HCT116 (cell line): ENCODE data around the gene DYDC2. TPM values are rescaled to one million over a fixed set of nuclear protein-coding genes. Genes with fewer than 3 reads are reported as not detected.

Experiments
- ATAC-seq: fragments of 200-7000 bp; cut with Tn5 transposase; 2 replicates; pipeline ENCODE4 v1.9.1; 2020; ENCODE audit warnings: mild to moderate bottlenecking, moderate library complexity
- BruUV-seq: library from RNA; stranded (reverse); fragments of 400-500 nt; replicated peaks from 2 replicates; lab custom pipeline; 2021; lab: Mats Ljungman, UMichigan
- CTCF ChIA-PET: fragments of 300-600 bp; sonication (Branson Sonifier 250); formaldehyde crosslinking; loops from one replicate; lab custom pipeline; 2021; ENCODE audit warnings: antibody characterized with exemption; lab: Charles Lee
- POLR2A ChIA-PET: fragments of 300-600, 350-600 bp; sonication (Branson Sonifier 250); formaldehyde crosslinking; loops from one replicate; lab custom pipeline; 2021; ENCODE audit warnings: antibody characterized with exemption; lab: Charles Lee
- RAD21 ChIA-PET, 2 experiments: fragments of 300-600 bp; sonication (Branson Sonifier 250); formaldehyde crosslinking; loops; one replicate each; lab custom pipeline; 2023; ENCODE audit warnings: low total read pairs in 2 of 2; ENCODE audit not compliant: uncharacterized antibody in 2 of 2, unreplicated experiment in 2 of 2, low non-redundant PET in 1 of 2; lab: Charles Lee
- DNase-seq: peaks from one replicate; pipeline ENCODE4 v3.0.0-alpha.2; 2010; ENCODE audit warnings: low read depth, low spot score
- H2AFZ ChIP-seq: fragments of 200-600 bp; shearing (Covaris generic), sonication (generic); 2 replicates; pipeline ENCODE4 v1.6.1; 2017; ENCODE audit warnings: low read depth, mixed run types, mixed read lengths, antibody characterized with exemption, low read length; ENCODE audit not compliant: poor library complexity, severe bottlenecking
- H3K27ac ChIP-seq: 2 replicates; pipeline ENCODE4 v1.5.1; 2012; ENCODE audit warnings: low read depth, low read length
- H3K27me3 ChIP-seq: fragments of 200-600 bp; sonication (generic); 2 replicates; pipeline ENCODE4 v1.6.1; 2016; ENCODE audit warnings: mixed run types, low read length, mixed read lengths; ENCODE audit not compliant: insufficient read depth
- H3K36me3 ChIP-seq, 2 experiments: fragments of 200-500 bp in 1 of 2; fragments of 200-600 bp in 1 of 2; sonication (Bioruptor generic) in 1 of 2; sonication (generic) in 1 of 2; 2 replicates each; pipeline versions ENCODE4 v1.5.1 to v1.6.1; 2014 to 2016; ENCODE audit warnings: low read length in 2 of 2, inconsistent platforms in 1 of 2, mixed read lengths in 1 of 2, mixed run types in 1 of 2; ENCODE audit not compliant: insufficient read depth in 2 of 2, control insufficient read depth in 1 of 2
- H3K4me1 ChIP-seq, 2 experiments: fragments of 200-600 bp in 1 of 2; sonication (generic) in 1 of 2; 2 replicates each; pipeline versions ENCODE4 v1.5.1 to v1.6.1; 2012 to 2017; ENCODE audit warnings: low read length in 2 of 2, inconsistent platforms in 1 of 2, mild to moderate bottlenecking in 1 of 2, mixed read lengths in 1 of 2, mixed run types in 1 of 2, moderate library complexity in 1 of 2; ENCODE audit not compliant: insufficient read depth in 2 of 2, control insufficient read depth in 1 of 2
- H3K4me2 ChIP-seq: fragments of 200-600 bp; sonication (generic); 2 replicates; pipeline ENCODE4 v1.6.1; 2017; ENCODE audit warnings: mixed run types, low read length, mixed read lengths
- H3K4me3 ChIP-seq, 2 experiments: fragments of 200-600 bp in 1 of 2; sonication (generic) in 1 of 2; replicated peaks in 1 of 2; 2 replicates each; pipeline ENCODE4 v1.5.1; 2011 to 2016; ENCODE audit warnings: low read length in 2 of 2, control low read depth in 1 of 2, low read depth in 1 of 2, mild to moderate bottlenecking in 1 of 2, mixed read lengths in 1 of 2, mixed run types in 1 of 2
- H3K79me2 ChIP-seq: fragments of 200-600 bp; sonication (generic); 2 replicates; pipeline ENCODE4 v1.6.1; 2017; ENCODE audit warnings: mild to moderate bottlenecking, mixed run types, low read length, moderate library complexity, mixed read lengths; ENCODE audit not compliant: insufficient read depth
- H3K9ac ChIP-seq: fragments of 200-600 bp; sonication (generic); 2 replicates; pipeline ENCODE4 v1.6.1; 2016; ENCODE audit warnings: low read length, mixed read lengths
- H3K9me2 ChIP-seq: fragments of 200-600 bp; sonication (generic), shearing (Covaris generic); 2 replicates; pipeline ENCODE4 v1.6.1; 2017; ENCODE audit warnings: mixed run types, mild to moderate bottlenecking, moderate library complexity; ENCODE audit not compliant: insufficient read depth
- H3K9me3 ChIP-seq, 2 experiments: fragments of 200-500 bp in 1 of 2; fragments of 200-600 bp in 1 of 2; sonication (Bioruptor generic) in 1 of 2; sonication (generic) in 1 of 2; 2 replicates each; pipeline ENCODE4 v1.6.1; 2014 to 2017; ENCODE audit warnings: low read length in 2 of 2, mixed read lengths in 2 of 2, inconsistent platforms in 1 of 2, low read depth in 1 of 2, mild to moderate bottlenecking in 1 of 2, mixed run types in 1 of 2, moderate library complexity in 1 of 2; ENCODE audit not compliant: control insufficient read depth in 1 of 2, insufficient read depth in 1 of 2
- H4K20me1 ChIP-seq: fragments of 200-600 bp; sonication (generic), shearing (Covaris generic); 2 replicates; pipeline ENCODE4 v1.6.1; 2017; ENCODE audit warnings: mixed run types, mild to moderate bottlenecking, moderate library complexity; ENCODE audit not compliant: insufficient read depth
- CEBPB ChIP-seq: IDR thresholded peaks from 2 replicates; pipeline ENCODE4 v1.6.1; 2012; ENCODE audit warnings: low read depth
- EGR1 ChIP-seq: IDR thresholded peaks from 2 replicates; pipeline ENCODE4 v1.6.1; 2012; ENCODE audit warnings: low read depth
- ELF1 ChIP-seq: IDR thresholded peaks from 2 replicates; pipeline ENCODE4 v1.6.1; 2012; ENCODE audit warnings: low read depth, borderline replicate concordance
- EZH2 ChIP-seq: fragments of 200-600 bp; sonication (generic); IDR thresholded peaks from 2 replicates; pipeline ENCODE4 v1.6.1; 2017; ENCODE audit warnings: antibody characterized with exemption, mixed run types
- EZH2phosphoT487 ChIP-seq: fragments of 200-600 bp; IDR thresholded peaks from 2 replicates; pipeline ENCODE4 v1.6.1; 2018; ENCODE audit warnings: antibody characterized with exemption, borderline replicate concordance
- FOSL1 ChIP-seq: IDR thresholded peaks from 2 replicates; pipeline ENCODE4 v1.6.1; 2012; ENCODE audit warnings: low read depth
- JUND ChIP-seq: IDR thresholded peaks from 2 replicates; pipeline ENCODE4 v1.6.1; 2012
- POLR2A ChIP-seq: IDR thresholded peaks from 2 replicates; pipeline ENCODE4 v1.7.0; 2011; ENCODE audit warnings: borderline replicate concordance; ENCODE audit not compliant: insufficient read depth, insufficient read length; ENCODE audit errors: extremely low read depth
- POLR2AphosphoS5 ChIP-seq: IDR thresholded peaks from 2 replicates; pipeline ENCODE4 v1.6.1; 2011; ENCODE audit warnings: mild to moderate bottlenecking, low read depth, low read length, moderate library complexity
- RAD21 ChIP-seq: IDR thresholded peaks from 2 replicates; pipeline ENCODE4 v1.6.1; 2012; ENCODE audit warnings: low read depth, mild to moderate bottlenecking
- SIN3A ChIP-seq: IDR thresholded peaks from 2 replicates; pipeline ENCODE4 v1.6.1; 2012; ENCODE audit warnings: low read depth
- SP1 ChIP-seq: IDR thresholded peaks from 2 replicates; pipeline ENCODE4 v1.6.1; 2012; ENCODE audit warnings: low read depth
- SRF ChIP-seq: IDR thresholded peaks from 2 replicates; pipeline ENCODE4 v1.6.1; 2012; ENCODE audit warnings: low read depth
- TCF7L2 ChIP-seq: IDR thresholded peaks from 2 replicates; pipeline ENCODE4 v1.7.0; 2011; ENCODE audit warnings: borderline replicate concordance, inconsistent platforms; ENCODE audit not compliant: insufficient read depth, insufficient read length; ENCODE audit errors: extremely low read depth
- YY1 ChIP-seq: IDR thresholded peaks from 2 replicates; pipeline ENCODE4 v1.6.1; 2011; ENCODE audit warnings: low read length, low read depth, moderate library complexity, mild to moderate bottlenecking; ENCODE audit not compliant: insufficient replicate concordance; ENCODE audit errors: extremely low read depth
- ZFX ChIP-seq: fragments of 450-650 bp; IDR thresholded peaks from 2 replicates; pipeline ENCODE4 v1.6.1; 2017
- ZNF274 ChIP-seq: fragments of 200-500 bp; sonication (Bioruptor generic); IDR thresholded peaks from 2 replicates; pipeline ENCODE4 v1.6.1; 2014; ENCODE audit warnings: mild to moderate bottlenecking, low read depth, low read length, inconsistent platforms
- intact Hi-C: fragments of 100-400 bp; cut with micrococcal nuclease; formaldehyde crosslinking; loops from 2 replicates; pipeline ENCODE4 v1.10.0; 2022
- total RNA-seq: library from RNA; stranded (reverse); gene quantifications from one replicate; pipeline ENCODE4 v1.2.1, GENCODE V29; 2021; ENCODE audit not compliant: unreplicated experiment
- TF ChIP-seq, protein P1 (sequence below), 3 experiments: fragments of 200-600 bp in 1 of 3; sonication (generic) in 1 of 3; IDR thresholded peaks in 2 of 3; conservative IDR thresholded peaks in 1 of 3; 2 replicates each; pipeline ENCODE4 v1.5.1; 2012 to 2017; ENCODE audit warnings: low read depth in 2 of 3, low read length in 2 of 3, antibody characterized with exemption in 1 of 3, borderline replicate concordance in 1 of 3, control low read depth in 1 of 3, mild to moderate bottlenecking in 1 of 3, mixed read lengths in 1 of 3, mixed run types in 1 of 3, moderate library complexity in 1 of 3; ENCODE audit not compliant: insufficient read depth in 1 of 3
- TF ChIP-seq, protein P2 (sequence below): IDR thresholded peaks from 2 replicates; pipeline ENCODE4 v1.6.1; 2011; ENCODE audit warnings: mild to moderate bottlenecking, low read length, moderate library complexity; ENCODE audit not compliant: insufficient replicate concordance; ENCODE audit errors: extremely low read depth
- TF ChIP-seq, protein P3 (sequence below): IDR thresholded peaks from 2 replicates; pipeline ENCODE4 v1.6.1; 2012
- TF ChIP-seq, protein P4 (sequence below): IDR thresholded peaks from 2 replicates; pipeline ENCODE4 v1.6.1; 2012

Gene DYDC2
- total RNA-seq, 1 experiment from 2014 or later, result not detected

DNA sequence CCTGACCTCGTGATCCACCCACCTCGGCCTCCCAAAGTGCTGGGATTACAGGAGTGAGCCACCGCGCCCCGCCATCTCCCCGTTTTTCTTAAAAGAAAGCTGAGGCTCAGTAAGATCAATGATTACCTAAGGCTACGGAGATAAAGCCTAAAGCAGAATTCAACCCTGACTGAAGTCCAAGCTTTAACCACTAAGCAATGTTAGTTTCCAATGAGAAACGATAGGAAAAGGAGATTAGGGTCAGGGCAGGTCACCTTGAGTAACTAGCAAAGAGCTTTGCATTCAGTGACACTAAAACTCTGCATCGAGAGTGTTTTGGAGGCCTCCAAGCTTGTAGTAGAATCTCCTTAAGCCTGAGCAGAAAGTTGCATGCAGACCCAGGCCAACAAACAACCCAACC, 34.2 kb downstream of the DYDC2 start (continued):
- TF ChIP-seq EGR1 (no peak), POLR2A (no peak), ZFX (no peak), CEBPB (no peak), JUND (no peak)

DNA sequence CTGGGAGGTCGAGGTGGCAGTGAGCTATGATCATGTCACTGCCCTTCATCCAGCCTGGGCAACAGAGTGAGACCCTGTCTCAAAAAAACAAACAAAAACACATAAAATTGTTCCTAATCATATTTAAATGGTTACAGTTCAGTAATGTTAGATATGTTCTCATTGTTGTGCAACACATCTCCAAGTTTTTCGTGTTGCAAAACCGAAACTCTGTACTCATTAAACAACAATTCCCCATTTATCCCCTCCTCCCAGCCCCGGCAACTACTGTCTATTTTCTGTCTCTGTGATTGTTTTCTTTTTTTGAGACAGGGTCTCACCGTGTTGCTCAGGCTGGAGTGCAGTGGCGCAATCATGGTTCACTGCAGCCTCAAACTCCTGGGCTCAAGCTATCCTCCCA, 35.7 kb downstream of the DYDC2 start:
- ATAC-seq, result no peak
- H2AFZ ChIP-seq, result no peak overlapping the region
- no TSS peak for BruUV-seq
- ChIA-PET POLR2A (no interaction called here), RAD21 (no interaction called here), CTCF (no interaction called here)
- no peaks in the 10 kb centered on the region for H4K20me1 ChIP-seq
- intact Hi-C loops, result no loop called here
- H3K4me2 ChIP-seq, result no peak overlapping the region
- no peaks in the 10 kb centered on the region for H3K79me2 ChIP-seq
- no peaks in the 10 kb centered on the region for H3K27me3 ChIP-seq
- H3K27ac ChIP-seq, result no peak overlapping the region
- no peaks in the 10 kb centered on the region for H3K9me3 ChIP-seq
- H3K9me2 ChIP-seq, result no peaks in the 10 kb centered on the region
- DNase-seq, result no peak
- no peaks in the 10 kb centered on the region for H3K4me1 ChIP-seq
- TF ChIP-seq TCF7L2 (no peak), SP1 (no peak), RAD21 (no peak), JUND (no peak), EZH2 (no peak), FOSL1 (no peak), SIN3A (no peak), ELF1 (no peak), ZNF274 (no peak), YY1 (no peak), SRF (no peak), ZFX (no peak), EZH2phosphoT487 (no peak), POLR2AphosphoS5 (no peak)
- TF ChIP-seq, protein P1, sequence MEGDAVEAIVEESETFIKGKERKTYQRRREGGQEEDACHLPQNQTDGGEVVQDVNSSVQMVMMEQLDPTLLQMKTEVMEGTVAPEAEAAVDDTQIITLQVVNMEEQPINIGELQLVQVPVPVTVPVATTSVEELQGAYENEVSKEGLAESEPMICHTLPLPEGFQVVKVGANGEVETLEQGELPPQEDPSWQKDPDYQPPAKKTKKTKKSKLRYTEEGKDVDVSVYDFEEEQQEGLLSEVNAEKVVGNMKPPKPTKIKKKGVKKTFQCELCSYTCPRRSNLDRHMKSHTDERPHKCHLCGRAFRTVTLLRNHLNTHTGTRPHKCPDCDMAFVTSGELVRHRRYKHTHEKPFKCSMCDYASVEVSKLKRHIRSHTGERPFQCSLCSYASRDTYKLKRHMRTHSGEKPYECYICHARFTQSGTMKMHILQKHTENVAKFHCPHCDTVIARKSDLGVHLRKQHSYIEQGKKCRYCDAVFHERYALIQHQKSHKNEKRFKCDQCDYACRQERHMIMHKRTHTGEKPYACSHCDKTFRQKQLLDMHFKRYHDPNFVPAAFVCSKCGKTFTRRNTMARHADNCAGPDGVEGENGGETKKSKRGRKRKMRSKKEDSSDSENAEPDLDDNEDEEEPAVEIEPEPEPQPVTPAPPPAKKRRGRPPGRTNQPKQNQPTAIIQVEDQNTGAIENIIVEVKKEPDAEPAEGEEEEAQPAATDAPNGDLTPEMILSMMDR (IDR thresholded peaks at IDR 0.05 in 2 of 3, conservative IDR thresholded peaks at IDR 0.05 in 1 of 3; ENCODE audit: borderline replicate concordance in 1 of 3, insufficient read depth in 1 of 3, low read depth in 2 of 3, low read length in 2 of 3), result no peak
- TF ChIP-seq, protein P2, sequence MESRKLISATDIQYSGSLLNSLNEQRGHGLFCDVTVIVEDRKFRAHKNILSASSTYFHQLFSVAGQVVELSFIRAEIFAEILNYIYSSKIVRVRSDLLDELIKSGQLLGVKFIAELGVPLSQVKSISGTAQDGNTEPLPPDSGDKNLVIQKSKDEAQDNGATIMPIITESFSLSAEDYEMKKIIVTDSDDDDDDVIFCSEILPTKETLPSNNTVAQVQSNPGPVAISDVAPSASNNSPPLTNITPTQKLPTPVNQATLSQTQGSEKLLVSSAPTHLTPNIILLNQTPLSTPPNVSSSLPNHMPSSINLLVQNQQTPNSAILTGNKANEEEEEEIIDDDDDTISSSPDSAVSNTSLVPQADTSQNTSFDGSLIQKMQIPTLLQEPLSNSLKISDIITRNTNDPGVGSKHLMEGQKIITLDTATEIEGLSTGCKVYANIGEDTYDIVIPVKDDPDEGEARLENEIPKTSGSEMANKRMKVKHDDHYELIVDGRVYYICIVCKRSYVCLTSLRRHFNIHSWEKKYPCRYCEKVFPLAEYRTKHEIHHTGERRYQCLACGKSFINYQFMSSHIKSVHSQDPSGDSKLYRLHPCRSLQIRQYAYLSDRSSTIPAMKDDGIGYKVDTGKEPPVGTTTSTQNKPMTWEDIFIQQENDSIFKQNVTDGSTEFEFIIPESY, result no peak
- TF ChIP-seq, protein P3, sequence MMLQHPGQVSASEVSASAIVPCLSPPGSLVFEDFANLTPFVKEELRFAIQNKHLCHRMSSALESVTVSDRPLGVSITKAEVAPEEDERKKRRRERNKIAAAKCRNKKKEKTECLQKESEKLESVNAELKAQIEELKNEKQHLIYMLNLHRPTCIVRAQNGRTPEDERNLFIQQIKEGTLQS, result no peak
- TF ChIP-seq, protein P4, sequence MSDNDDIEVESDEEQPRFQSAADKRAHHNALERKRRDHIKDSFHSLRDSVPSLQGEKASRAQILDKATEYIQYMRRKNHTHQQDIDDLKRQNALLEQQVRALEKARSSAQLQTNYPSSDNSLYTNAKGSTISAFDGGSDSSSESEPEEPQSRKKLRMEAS, result no peak
- TF ChIP-seq, all 23 proteins: peak for 0
- Histone ChIP-seq H3K9ac (no peak overlapping the region), H3K4me3 (no peak overlapping the region), H3K36me3 (no peaks in the 10 kb centered on the region)
